NCI-H345 treated with DMSO at 0.1 percent for 48 hours (cell line): ENCODE results near the gene ZBTB16.

Experiments used
- DNase-seq: peaks from one replicate; lab custom pipeline; 2025; ENCODE audit not compliant: unreplicated experiment; lab: John Stamatoyannopoulos, UW

Gene ZBTB16

GRCh38 chr11:114165326-114166230, 106.1 kb downstream of the ZBTB16 start:
- DNase-seq, result no peak

DNA sequence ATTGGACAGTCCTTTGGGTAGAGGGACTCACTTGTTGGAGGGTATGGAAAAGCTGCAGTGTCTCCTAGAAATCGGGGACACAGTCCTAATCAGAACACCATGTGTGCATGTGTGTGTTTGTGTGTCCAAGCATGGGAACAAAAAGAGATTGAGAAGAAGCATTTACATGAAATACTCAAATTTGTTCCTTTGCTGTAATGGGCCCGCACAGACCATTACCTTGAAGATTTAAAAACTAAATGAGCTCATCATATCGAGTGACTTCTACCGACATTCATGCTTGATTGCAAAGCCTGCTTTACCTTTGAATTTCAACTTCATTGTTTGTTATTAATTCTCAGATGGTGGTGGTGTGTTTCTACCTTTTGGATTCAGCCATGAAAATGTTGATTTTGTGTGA, 106.9 kb downstream of the ZBTB16 start:
- no peak for DNase-seq

GRCh38 chr11:114166897-114167323, 107.4 kb downstream of the ZBTB16 start:
- DNase-seq, result peak; percentile 72

- DNase-seq, result no peak
Measured at GRCh38 chr11:114167355-114167754, 107.8 kb downstream of the ZBTB16 start.

GRCh38 chr11:114167771-114168448, 108.4 kb downstream of the ZBTB16 start:
- no peak for DNase-seq

GRCh38 chr11:114168691-114169090, 109.2 kb downstream of the ZBTB16 start:
- DNase-seq, result no peak

- DNase-seq, result no peak
Measured at GRCh38 chr11:114169321-114169749, 109.8 kb downstream of the ZBTB16 start.

- DNase-seq, result no peak
Measured at GRCh38 chr11:114169821-114170220, 110.3 kb downstream of the ZBTB16 start.

GRCh38 chr11:114170226-114170625, 110.7 kb downstream of the ZBTB16 start:
- DNase-seq, result no peak

GRCh38 chr11:114171257-114172054, 111.9 kb downstream of the ZBTB16 start:
- DNase-seq, result no peak

GRCh38 chr11:114172055-114172861, 112.7 kb downstream of the ZBTB16 start:
- no peak for DNase-seq

DNA sequence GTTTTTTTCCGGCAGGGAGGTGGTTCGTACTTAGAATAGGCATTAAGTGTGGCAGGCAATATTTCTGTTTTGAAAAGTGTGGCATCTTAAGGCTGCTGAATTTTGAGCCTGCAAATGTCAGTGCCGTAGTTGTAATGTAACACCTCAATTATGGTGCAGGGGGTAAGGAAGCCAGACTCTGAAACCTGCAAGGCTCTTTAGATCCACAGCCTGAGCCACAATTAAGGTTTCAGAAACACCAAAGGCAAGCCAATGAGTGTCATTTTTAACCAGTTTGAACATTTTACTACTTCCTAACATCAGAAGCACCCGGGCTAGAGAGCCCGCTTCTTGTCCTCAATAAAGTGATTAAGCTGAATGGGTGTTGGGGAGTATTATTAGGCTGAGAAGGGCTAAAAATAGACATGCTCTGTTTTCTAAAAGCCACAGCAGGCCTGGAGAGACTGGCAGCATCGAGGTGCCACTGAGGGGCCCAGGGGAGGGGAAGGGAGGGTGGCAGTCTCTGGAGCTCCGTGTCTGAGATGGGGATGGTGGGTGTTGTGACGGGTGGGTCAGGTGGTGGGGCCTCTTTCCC, 113.4 kb downstream of the ZBTB16 start:
- DNase-seq, result no peak

DNA sequence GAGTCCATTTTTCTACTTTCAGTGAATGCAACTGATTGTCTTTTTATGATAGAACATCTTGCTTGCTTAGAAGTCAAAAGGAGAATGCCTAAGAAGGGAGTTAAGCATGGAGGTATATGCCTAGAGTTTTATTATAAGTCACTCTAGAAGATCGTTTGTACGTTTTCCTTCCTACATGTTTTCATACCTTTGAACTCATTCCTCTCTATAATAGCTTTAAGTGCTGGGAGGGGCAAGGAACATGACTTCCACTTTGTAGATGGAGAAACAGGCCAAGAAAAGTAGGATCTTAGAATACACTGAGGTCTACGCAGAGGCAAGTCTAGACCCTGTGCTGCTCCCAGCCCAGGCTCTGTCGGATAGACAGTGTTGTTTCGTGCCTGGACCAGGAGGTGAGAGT, 114.3 kb downstream of the ZBTB16 start:
- DNase-seq, result no peak

DNA sequence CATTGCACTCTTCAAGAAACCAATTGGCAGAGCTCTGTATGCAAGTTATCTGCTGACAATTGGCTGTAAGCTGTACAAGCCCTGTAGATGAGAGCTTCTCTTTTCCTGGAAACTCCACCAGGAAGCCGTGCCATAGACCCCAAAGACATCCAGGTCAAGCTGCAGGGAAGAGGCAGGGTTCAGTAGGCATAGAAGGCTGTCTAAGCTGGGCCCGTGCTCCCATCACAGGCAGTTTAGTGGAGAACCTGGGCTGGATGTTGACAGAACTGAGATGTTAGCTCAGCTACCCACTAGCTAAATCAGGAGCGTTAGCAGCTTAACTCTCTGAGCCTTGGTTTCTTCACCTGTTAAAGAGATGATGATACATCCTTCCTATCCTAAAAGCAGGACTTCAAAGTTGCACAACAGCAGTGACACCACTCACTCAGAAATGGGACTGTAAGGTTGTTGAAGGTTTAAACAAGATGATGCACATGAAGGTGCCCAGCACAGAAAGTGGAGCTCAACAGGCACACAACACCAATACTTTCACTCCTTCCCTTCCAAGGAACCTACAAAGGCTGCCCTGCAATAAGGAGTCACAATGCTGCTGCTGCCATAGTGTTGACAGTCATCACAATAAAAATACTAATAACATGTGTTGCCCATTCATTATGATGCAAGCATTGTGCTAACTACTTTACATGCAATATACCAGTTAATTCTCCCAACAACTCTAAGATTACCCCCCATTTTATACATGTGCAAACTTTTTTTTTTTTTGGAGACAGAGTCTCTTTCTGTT, 115.4 kb downstream of the ZBTB16 start:
- no peak for DNase-seq

- DNase-seq, result no peak
Measured at GRCh38 chr11:114175706-114176105, 116.2 kb downstream of the ZBTB16 start.

GRCh38 chr11:114176321-114176720, 116.8 kb downstream of the ZBTB16 start:
- no peak for DNase-seq

GRCh38 chr11:114178656-114179055, 119.1 kb downstream of the ZBTB16 start:
- no peak for DNase-seq

DNA sequence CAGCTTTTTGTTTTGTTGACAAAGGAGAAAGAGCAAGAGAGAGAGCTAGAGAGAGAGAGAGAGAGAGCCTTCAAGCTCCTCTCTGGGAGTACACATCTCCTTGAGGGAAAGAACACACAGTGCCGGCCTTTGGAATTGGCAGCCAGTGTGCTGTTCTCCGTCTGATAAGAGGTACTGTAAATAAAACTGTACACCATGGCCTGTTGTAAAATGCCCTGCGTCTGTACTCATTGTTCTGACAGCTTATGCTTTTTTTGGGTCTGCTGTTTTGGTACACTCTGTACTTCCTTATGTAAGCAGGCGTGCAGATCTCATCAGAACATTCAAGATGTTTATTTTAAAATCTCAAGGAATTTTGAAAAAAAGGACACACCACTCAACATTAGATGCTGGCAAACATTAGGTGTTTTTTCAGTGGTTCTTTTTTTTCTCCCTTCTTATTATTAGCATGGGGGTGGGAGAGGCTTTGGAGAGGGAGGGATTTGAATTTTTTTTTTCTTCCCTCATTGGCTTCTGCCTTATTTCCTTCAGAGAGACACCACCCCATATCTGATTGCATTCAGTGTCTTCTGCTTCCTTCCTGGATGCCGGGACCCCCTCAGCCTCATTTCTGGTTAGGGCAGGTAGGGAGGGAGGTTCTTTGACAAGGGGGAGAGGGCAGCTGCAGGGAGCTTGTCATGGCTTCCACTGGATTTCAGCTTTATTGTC, 119.9 kb downstream of the ZBTB16 start:
- peak; percentile 16 for DNase-seq
